ENCODE data around the gene SPEN.

DNA sequence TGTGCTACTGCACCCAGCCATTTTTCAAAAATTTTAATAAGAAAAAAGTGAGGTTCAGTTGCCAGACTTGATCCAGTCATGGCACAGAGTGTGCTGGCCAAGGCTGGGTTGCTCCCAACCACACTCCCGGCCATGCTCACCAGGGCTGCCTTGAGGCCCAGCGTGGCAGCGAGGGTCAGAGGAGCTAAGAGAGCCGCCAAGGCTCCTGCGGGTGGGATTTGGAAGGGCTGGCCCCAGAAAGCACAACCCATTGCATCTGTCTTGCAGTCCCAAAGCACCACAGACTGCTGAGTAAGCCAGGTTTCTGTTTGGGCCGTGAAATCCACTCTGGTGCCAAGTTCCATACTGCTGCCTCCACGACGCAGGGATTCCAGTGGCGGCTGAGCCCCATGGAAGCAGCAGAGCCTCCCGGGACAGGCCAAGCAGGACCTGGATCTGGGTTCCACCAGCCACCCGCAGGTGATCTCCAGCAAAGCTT is 105.8 kb downstream of the SPEN start:
- TF ChIP-seq, protein P1, sequence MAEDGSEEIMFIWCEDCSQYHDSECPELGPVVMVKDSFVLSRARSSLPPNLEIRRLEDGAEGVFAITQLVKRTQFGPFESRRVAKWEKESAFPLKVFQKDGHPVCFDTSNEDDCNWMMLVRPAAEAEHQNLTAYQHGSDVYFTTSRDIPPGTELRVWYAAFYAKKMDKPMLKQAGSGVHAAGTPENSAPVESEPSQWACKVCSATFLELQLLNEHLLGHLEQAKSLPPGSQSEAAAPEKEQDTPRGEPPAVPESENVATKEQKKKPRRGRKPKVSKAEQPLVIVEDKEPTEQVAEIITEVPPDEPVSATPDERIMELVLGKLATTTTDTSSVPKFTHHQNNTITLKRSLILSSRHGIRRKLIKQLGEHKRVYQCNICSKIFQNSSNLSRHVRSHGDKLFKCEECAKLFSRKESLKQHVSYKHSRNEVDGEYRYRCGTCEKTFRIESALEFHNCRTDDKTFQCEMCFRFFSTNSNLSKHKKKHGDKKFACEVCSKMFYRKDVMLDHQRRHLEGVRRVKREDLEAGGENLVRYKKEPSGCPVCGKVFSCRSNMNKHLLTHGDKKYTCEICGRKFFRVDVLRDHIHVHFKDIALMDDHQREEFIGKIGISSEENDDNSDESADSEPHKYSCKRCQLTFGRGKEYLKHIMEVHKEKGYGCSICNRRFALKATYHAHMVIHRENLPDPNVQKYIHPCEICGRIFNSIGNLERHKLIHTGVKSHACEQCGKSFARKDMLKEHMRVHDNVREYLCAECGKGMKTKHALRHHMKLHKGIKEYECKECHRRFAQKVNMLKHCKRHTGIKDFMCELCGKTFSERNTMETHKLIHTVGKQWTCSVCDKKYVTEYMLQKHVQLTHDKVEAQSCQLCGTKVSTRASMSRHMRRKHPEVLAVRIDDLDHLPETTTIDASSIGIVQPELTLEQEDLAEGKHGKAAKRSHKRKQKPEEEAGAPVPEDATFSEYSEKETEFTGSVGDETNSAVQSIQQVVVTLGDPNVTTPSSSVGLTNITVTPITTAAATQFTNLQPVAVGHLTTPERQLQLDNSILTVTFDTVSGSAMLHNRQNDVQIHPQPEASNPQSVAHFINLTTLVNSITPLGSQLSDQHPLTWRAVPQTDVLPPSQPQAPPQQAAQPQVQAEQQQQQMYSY (CRISPR knock-in tag; IDR thresholded peaks at IDR 0.05): no peak
- TF ChIP-seq EZH2 (IDR thresholded peaks at IDR 0.05; ENCODE audit: borderline replicate concordance, control insufficient read depth, low read depth, low read length): no peak
- TF ChIP-seq, protein P2, sequence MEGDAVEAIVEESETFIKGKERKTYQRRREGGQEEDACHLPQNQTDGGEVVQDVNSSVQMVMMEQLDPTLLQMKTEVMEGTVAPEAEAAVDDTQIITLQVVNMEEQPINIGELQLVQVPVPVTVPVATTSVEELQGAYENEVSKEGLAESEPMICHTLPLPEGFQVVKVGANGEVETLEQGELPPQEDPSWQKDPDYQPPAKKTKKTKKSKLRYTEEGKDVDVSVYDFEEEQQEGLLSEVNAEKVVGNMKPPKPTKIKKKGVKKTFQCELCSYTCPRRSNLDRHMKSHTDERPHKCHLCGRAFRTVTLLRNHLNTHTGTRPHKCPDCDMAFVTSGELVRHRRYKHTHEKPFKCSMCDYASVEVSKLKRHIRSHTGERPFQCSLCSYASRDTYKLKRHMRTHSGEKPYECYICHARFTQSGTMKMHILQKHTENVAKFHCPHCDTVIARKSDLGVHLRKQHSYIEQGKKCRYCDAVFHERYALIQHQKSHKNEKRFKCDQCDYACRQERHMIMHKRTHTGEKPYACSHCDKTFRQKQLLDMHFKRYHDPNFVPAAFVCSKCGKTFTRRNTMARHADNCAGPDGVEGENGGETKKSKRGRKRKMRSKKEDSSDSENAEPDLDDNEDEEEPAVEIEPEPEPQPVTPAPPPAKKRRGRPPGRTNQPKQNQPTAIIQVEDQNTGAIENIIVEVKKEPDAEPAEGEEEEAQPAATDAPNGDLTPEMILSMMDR (IDR thresholded peaks at IDR 0.05 in 2 of 3, conservative IDR thresholded peaks at IDR 0.05 in 1 of 3; ENCODE audit: control insufficient read depth in 2 of 3, extremely low read depth in 1 of 3, insufficient read depth in 1 of 3, low read depth in 3 of 3, low read length in 3 of 3): no peak
- TF ChIP-seq RAD21 (IDR thresholded peaks at IDR 0.05; ENCODE audit: insufficient read depth, low read depth, low read length): no peak
- TF ChIP-seq ZNF384 (IDR thresholded peaks at IDR 0.05; ENCODE audit: borderline replicate concordance, low read depth, low read length): no peak
- TF ChIP-seq, protein P3, sequence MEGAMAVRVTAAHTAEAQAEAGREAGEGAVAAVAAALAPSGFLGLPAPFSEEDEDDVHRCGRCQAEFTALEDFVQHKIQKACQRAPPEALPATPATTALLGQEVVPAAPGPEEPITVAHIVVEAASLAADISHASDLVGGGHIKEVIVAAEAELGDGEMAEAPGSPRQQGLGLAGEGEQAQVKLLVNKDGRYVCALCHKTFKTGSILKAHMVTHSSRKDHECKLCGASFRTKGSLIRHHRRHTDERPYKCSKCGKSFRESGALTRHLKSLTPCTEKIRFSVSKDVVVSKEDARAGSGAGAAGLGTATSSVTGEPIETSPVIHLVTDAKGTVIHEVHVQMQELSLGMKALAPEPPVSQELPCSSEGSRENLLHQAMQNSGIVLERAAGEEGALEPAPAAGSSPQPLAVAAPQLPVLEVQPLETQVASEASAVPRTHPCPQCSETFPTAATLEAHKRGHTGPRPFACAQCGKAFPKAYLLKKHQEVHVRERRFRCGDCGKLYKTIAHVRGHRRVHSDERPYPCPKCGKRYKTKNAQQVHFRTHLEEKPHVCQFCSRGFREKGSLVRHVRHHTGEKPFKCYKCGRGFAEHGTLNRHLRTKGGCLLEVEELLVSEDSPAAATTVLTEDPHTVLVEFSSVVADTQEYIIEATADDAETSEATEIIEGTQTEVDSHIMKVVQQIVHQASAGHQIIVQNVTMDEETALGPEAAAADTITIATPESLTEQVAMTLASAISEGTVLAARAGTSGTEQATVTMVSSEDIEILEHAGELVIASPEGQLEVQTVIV (IDR thresholded peaks at IDR 0.05; ENCODE audit: borderline replicate concordance, partially characterized antibody): no peak
- TF ChIP-seq NFYB (IDR thresholded peaks at IDR 0.05; ENCODE audit: insufficient read depth, low read depth, low read length): no peak
- TF ChIP-seq, protein P4, sequence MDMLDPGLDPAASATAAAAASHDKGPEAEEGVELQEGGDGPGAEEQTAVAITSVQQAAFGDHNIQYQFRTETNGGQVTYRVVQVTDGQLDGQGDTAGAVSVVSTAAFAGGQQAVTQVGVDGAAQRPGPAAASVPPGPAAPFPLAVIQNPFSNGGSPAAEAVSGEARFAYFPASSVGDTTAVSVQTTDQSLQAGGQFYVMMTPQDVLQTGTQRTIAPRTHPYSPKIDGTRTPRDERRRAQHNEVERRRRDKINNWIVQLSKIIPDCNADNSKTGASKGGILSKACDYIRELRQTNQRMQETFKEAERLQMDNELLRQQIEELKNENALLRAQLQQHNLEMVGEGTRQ (IDR thresholded peaks at IDR 0.05; ENCODE audit: borderline replicate concordance, low read depth, low read length): no peak
- no peak for TF ChIP-seq POLR2AphosphoS5 (IDR thresholded peaks at IDR 0.05; ENCODE audit: low read length)
- no peak for TF ChIP-seq IKZF2 (IDR thresholded peaks at IDR 0.05)
- TF ChIP-seq, protein P5, sequence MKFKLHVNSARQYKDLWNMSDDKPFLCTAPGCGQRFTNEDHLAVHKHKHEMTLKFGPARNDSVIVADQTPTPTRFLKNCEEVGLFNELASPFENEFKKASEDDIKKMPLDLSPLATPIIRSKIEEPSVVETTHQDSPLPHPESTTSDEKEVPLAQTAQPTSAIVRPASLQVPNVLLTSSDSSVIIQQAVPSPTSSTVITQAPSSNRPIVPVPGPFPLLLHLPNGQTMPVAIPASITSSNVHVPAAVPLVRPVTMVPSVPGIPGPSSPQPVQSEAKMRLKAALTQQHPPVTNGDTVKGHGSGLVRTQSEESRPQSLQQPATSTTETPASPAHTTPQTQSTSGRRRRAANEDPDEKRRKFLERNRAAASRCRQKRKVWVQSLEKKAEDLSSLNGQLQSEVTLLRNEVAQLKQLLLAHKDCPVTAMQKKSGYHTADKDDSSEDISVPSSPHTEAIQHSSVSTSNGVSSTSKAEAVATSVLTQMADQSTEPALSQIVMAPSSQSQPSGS (IDR thresholded peaks at IDR 0.05; ENCODE audit: low read length): no peak
- TF ChIP-seq POLR2A (IDR thresholded peaks at IDR 0.05; ENCODE audit: low read depth, low read length): no peak
- TF ChIP-seq SMARCA5 (IDR thresholded peaks at IDR 0.05): no peak
